ENCODE data around the gene BRWD1. TPM values are rescaled to one million over a fixed set of nuclear protein-coding genes. Genes with fewer than 3 reads are reported as not detected.

Gene BRWD1
- polyA plus RNA-seq, 1 donor (not counting 4 experiments of a cell fraction or from before 2014, with no cell fraction given), result 15.1 TPM

GRCh38 chr21:39215078-39215477 lies 98.4 kb downstream of the BRWD1 start:
- Histone ChIP-seq H3K27me3 (ENCODE audit: control insufficient read depth, extremely low read depth, insufficient read depth, low read length) (no peaks in the 10 kb centered on the region), H4K20me1 (ENCODE audit: control insufficient read depth, extremely low read depth, insufficient read depth, low read length) (no peaks in the 10 kb centered on the region), H3K36me3 (ENCODE audit: control insufficient read depth in 2 of 2, extremely low read depth in 1 of 2, insufficient read depth in 2 of 2, low read length in 2 of 2) (peaks cover 7 to 10% of the 10 kb centered on the region in 2 experiments), H3K9me3 (ENCODE audit: control insufficient read depth, low read depth, low read length) (no peaks in the 10 kb centered on the region), H3K9me1 (ENCODE audit: control insufficient read depth, extremely low read depth, insufficient read depth, low read length) (no peaks in the 10 kb centered on the region), H3K79me2 (ENCODE audit: control insufficient read depth, insufficient read depth, low read length) (no peaks in the 10 kb centered on the region), H2AFZ (ENCODE audit: control insufficient read depth, low read length) (no peak overlapping the region), H3K9ac (ENCODE audit: control insufficient read depth, extremely low read depth, insufficient read depth, low read length) (no peak overlapping the region), H3K4me1 (ENCODE audit: control insufficient read depth, extremely low read depth, insufficient read depth, low read length) (no peaks in the 10 kb centered on the region), H3K4me2 (ENCODE audit: control insufficient read depth, extremely low read depth, insufficient read depth, low read depth, low read length) (no peak overlapping the region), H3K27ac (ENCODE audit: control insufficient read depth, insufficient read depth, low read length) (no peak overlapping the region), H3K4me3 (ENCODE audit: control insufficient read depth in 2 of 3, extremely low read depth in 1 of 3, insufficient read depth in 2 of 3, low read depth in 1 of 3, low read length in 3 of 3) (no peak overlapping the region)
- dilution Hi-C loops (cut with MboI; ENCODE audit: extremely low pct_ligation_motif_present, low sequenced_read_pairs), result no loop called here
- DNase-seq (ENCODE audit: low read depth, low spot score), result no peak
- FAIRE-seq, result no peak
- TF ChIP-seq EZH2 (IDR thresholded peaks at IDR 0.05; ENCODE audit: low read length) (no peak), CTCF (optimal IDR thresholded peaks at IDR 0.05 in 1 of 3, IDR thresholded peaks at IDR 0.05 in 1 of 3, conservative IDR thresholded peaks at IDR 0.05 in 1 of 3; ENCODE audit: extremely low read depth in 1 of 3, insufficient read depth in 2 of 3, low read length in 3 of 3) (no peak)

- Histone ChIP-seq H2AFZ (ENCODE audit: control insufficient read depth, low read length) (no peak overlapping the region), H3K9me1 (ENCODE audit: control insufficient read depth, extremely low read depth, insufficient read depth, low read length) (no peaks in the 10 kb centered on the region), H3K9ac (ENCODE audit: control insufficient read depth, extremely low read depth, insufficient read depth, low read length) (no peak overlapping the region), H3K4me3 (ENCODE audit: control insufficient read depth in 2 of 3, extremely low read depth in 1 of 3, insufficient read depth in 2 of 3, low read depth in 1 of 3, low read length in 3 of 3) (no peak overlapping the region), H3K4me2 (ENCODE audit: control insufficient read depth, extremely low read depth, insufficient read depth, low read depth, low read length) (no peak overlapping the region), H3K27ac (ENCODE audit: control insufficient read depth, insufficient read depth, low read length) (no peak overlapping the region), H3K9me3 (ENCODE audit: control insufficient read depth, low read depth, low read length) (no peaks in the 10 kb centered on the region), H3K4me1 (ENCODE audit: control insufficient read depth, extremely low read depth, insufficient read depth, low read length) (no peaks in the 10 kb centered on the region), H3K27me3 (ENCODE audit: control insufficient read depth, extremely low read depth, insufficient read depth, low read length) (no peaks in the 10 kb centered on the region), H3K79me2 (ENCODE audit: control insufficient read depth, insufficient read depth, low read length) (no peaks in the 10 kb centered on the region), H4K20me1 (ENCODE audit: control insufficient read depth, extremely low read depth, insufficient read depth, low read length) (no peaks in the 10 kb centered on the region), H3K36me3 (ENCODE audit: control insufficient read depth in 2 of 2, extremely low read depth in 1 of 2, insufficient read depth in 2 of 2, low read length in 2 of 2) (peaks cover 5 to 10% of the 10 kb centered on the region in 2 experiments)
- dilution Hi-C loops (cut with MboI; ENCODE audit: extremely low pct_ligation_motif_present, low sequenced_read_pairs), result no loop called here
- FAIRE-seq (no peak), DNase-seq (ENCODE audit: low read depth, low spot score) (no peak)
- TF ChIP-seq EZH2 (IDR thresholded peaks at IDR 0.05; ENCODE audit: low read length) (no peak), CTCF (optimal IDR thresholded peaks at IDR 0.05 in 1 of 3, IDR thresholded peaks at IDR 0.05 in 1 of 3, conservative IDR thresholded peaks at IDR 0.05 in 1 of 3; ENCODE audit: extremely low read depth in 1 of 3, insufficient read depth in 2 of 3, low read length in 3 of 3) (no peak)
These were observed 104.1 kb downstream of the BRWD1 start for GRCh38 chr21:39209334-39209688.

All from keratinocyte (primary cell).